Activated CD8-positive, alpha-beta memory T cell treated with anti-CD3 and anti-CD28 coated beads, Interleukin-2, amount 50 U/mL, for 24 hours (primary cell): ENCODE results near the gene AMPD3.

Source experiments
- DNase-seq: peaks from one replicate; pipeline ENCODE4 v3.0.0-alpha.2; 2020; ENCODE audit errors: extremely low read depth

Gene AMPD3

GRCh38 chr11:10503221-10503620 is 48.2 kb downstream of the AMPD3 start:
- no peak for DNase-seq

GRCh38 chr11:10503777-10504480 is 48.9 kb downstream of the AMPD3 start:
- DNase-seq = no peak

- no peak for DNase-seq
Observed at GRCh38 chr11:10504490-10504889, 49.4 kb downstream of the AMPD3 start.

GRCh38 chr11:10505278-10506007 is 50.4 kb downstream of the AMPD3 start:
- DNase-seq = no peak

GRCh38 chr11:10506008-10506370 is 50.9 kb downstream of the AMPD3 start:
- no peak for DNase-seq

GRCh38 chr11:10511181-10511621 is 56.1 kb downstream of the AMPD3 start:
- DNase-seq = no peak

- no peak for DNase-seq
Observed at GRCh38 chr11:10514202-10514601, 59.1 kb downstream of the AMPD3 start.

- DNase-seq = no peak
Observed at GRCh38 chr11:10514709-10515108, 59.6 kb downstream of the AMPD3 start.

- DNase-seq = no peak
Observed at GRCh38 chr11:10515418-10515817, 60.4 kb downstream of the AMPD3 start.

- no peak for DNase-seq
Observed at GRCh38 chr11:10518123-10518522, 63.1 kb downstream of the AMPD3 start.

- no peak for DNase-seq
Observed at GRCh38 chr11:10518891-10519290, 63.8 kb downstream of the AMPD3 start.

- no peak for DNase-seq
Observed at GRCh38 chr11:10519630-10520029, 64.6 kb downstream of the AMPD3 start.

GRCh38 chr11:10520562-10520961 is 65.5 kb downstream of the AMPD3 start:
- no peak for DNase-seq

GRCh38 chr11:10522276-10522675 is 67.2 kb downstream of the AMPD3 start:
- DNase-seq = no peak

- no peak for DNase-seq
Observed at GRCh38 chr11:10522921-10523320, 67.9 kb downstream of the AMPD3 start.

GRCh38 chr11:10524471-10524870 is 69.4 kb downstream of the AMPD3 start:
- DNase-seq = no peak

GRCh38 chr11:10526974-10527918 is 72.2 kb downstream of the AMPD3 start:
- DNase-seq = no peak

- DNase-seq = no peak
Observed at GRCh38 chr11:10528121-10528520, 73.1 kb downstream of the AMPD3 start.

- DNase-seq = no peak
Observed at GRCh38 chr11:10529279-10529678, 74.2 kb downstream of the AMPD3 start.

GRCh38 chr11:10532526-10532925 is 77.5 kb downstream of the AMPD3 start:
- no peak for DNase-seq

GRCh38 chr11:10533323-10533722 is 78.3 kb downstream of the AMPD3 start:
- DNase-seq = no peak

- no peak for DNase-seq
Observed at GRCh38 chr11:10534316-10534715, 79.3 kb downstream of the AMPD3 start.
